GM23338 (cell line): Measurements from ENCODE around the gene USP31. TPM values are rescaled to one million over a fixed set of nuclear protein-coding genes. Genes with fewer than 3 reads are reported as not detected.

ENCODE experiments used
- ATAC-seq: fragments of 200-7000 bp; cut with Tn5 transposase; 3 replicates; pipeline ENCODE4 v1.9.1; 2020
- DNase-seq: peaks from one replicate; pipeline ENCODE4 v3.0.0-alpha.2; 2015; ENCODE audit warnings: low spot score
- H2AFZ ChIP-seq: fragments of 200-600 bp; sonication (generic); 2 replicates; pipeline ENCODE4 v1.8.0; 2016; ENCODE audit warnings: antibody characterized with exemption, mild to moderate bottlenecking, moderate library complexity
- H3F3A ChIP-seq: fragments of 200-600 bp; sonication (generic); replicated peaks from 2 replicates; pipeline ENCODE4 v1.8.0; 2017; ENCODE audit warnings: antibody characterized with exemption, mixed run types, low read depth
- H3K27ac ChIP-seq: fragments of 200-600 bp; sonication (generic); 2 replicates; pipeline ENCODE4 v1.6.1; 2016; ENCODE audit warnings: low read depth
- H3K27me3 ChIP-seq: fragments of 200-600 bp; sonication (generic); 2 replicates; pipeline ENCODE4 v1.8.0; 2016; ENCODE audit warnings: mild to moderate bottlenecking, mixed run types, moderate library complexity; ENCODE audit not compliant: insufficient read depth
- H3K36me3 ChIP-seq: fragments of 200-600 bp; sonication (generic); 2 replicates; pipeline ENCODE4 v1.8.0; 2016; ENCODE audit warnings: mild to moderate bottlenecking; ENCODE audit not compliant: insufficient read depth
- H3K4me1 ChIP-seq: fragments of 200-600 bp; sonication (generic); 2 replicates; pipeline ENCODE4 v1.8.0; 2016; ENCODE audit warnings: mild to moderate bottlenecking, moderate library complexity; ENCODE audit not compliant: insufficient read depth
- H3K4me2 ChIP-seq: fragments of 200-600 bp; sonication (generic); 2 replicates; pipeline ENCODE4 v1.7.1; 2017; ENCODE audit warnings: mixed run types
- H3K4me3 ChIP-seq: fragments of 200-600 bp; sonication (generic); 2 replicates; pipeline ENCODE4 v1.6.1; 2016; ENCODE audit warnings: mixed run types
- H3K79me2 ChIP-seq: fragments of 200-600 bp; sonication (generic); replicated peaks from 2 replicates; pipeline ENCODE4 v1.8.0; 2017; ENCODE audit warnings: mild to moderate bottlenecking; ENCODE audit not compliant: insufficient read depth
- H3K9me2 ChIP-seq: fragments of 200-600 bp; sonication (generic); 2 replicates; pipeline ENCODE4 v1.8.0; 2017; ENCODE audit not compliant: insufficient read depth
- H4K20me1 ChIP-seq: fragments of 200-600 bp; sonication (generic); replicated peaks from 2 replicates; pipeline ENCODE4 v1.8.0; 2017; ENCODE audit warnings: mild to moderate bottlenecking; ENCODE audit not compliant: insufficient read depth
- H3K27ac Mint-ChIP-seq: 2 replicates; pipeline ENCODE4 v1.8.0; 2020; ENCODE audit warnings: inconsistent platforms, mild to moderate bottlenecking, moderate library complexity, mixed read lengths
- H3K27me3 Mint-ChIP-seq: 3 replicates; pipeline ENCODE4 v1.8.0; 2022; ENCODE audit warnings: low read depth, mild to moderate bottlenecking, moderate library complexity, mixed read lengths, inconsistent platforms; ENCODE audit not compliant: insufficient read depth, poor library complexity
- H3K36me3 Mint-ChIP-seq: 3 replicates; pipeline ENCODE4 v1.8.0; 2021; ENCODE audit warnings: low read depth, mild to moderate bottlenecking, inconsistent platforms, moderate library complexity, mixed read lengths
- H3K4me1 Mint-ChIP-seq: 3 replicates; pipeline ENCODE4 v1.8.0; 2020; ENCODE audit warnings: mild to moderate bottlenecking, inconsistent platforms, mixed read lengths
- H3K4me3 Mint-ChIP-seq: 3 replicates; pipeline ENCODE4 v1.8.0; 2021; ENCODE audit warnings: moderate library complexity, mild to moderate bottlenecking, inconsistent platforms, mixed read lengths
- H3K9me3 Mint-ChIP-seq: 3 replicates; pipeline ENCODE4 v1.8.0; 2020; ENCODE audit warnings: moderate library complexity, mild to moderate bottlenecking, inconsistent platforms, mixed read lengths
- CREB1 ChIP-seq: fragments of 250-450 bp; sonication (Bioruptor Pico); IDR thresholded peaks from 2 replicates; pipeline ENCODE4 v1.5.0; 2020; ENCODE audit warnings: low read depth, mild to moderate bottlenecking, moderate library complexity
- EZH2 ChIP-seq: fragments of 200-600 bp; sonication (generic); IDR thresholded peaks from one replicate; pipeline ENCODE4 v1.8.0; 2017; ENCODE audit warnings: antibody characterized with exemption, mild to moderate bottlenecking, low read depth; ENCODE audit not compliant: unreplicated experiment
- EZH2phosphoT487 ChIP-seq: fragments of 200-600 bp; sonication (generic); IDR thresholded peaks from one replicate; pipeline ENCODE4 v1.8.1; 2018; ENCODE audit warnings: antibody characterized with exemption; ENCODE audit not compliant: unreplicated experiment
- JUNB ChIP-seq: IDR thresholded peaks from one replicate; pipeline ENCODE4 v1.6.1; 2016; ENCODE audit warnings: antibody characterized with exemption; ENCODE audit not compliant: unreplicated experiment
- NANOG ChIP-seq: IDR thresholded peaks from 2 replicates; pipeline ENCODE4 v1.6.1; 2016; ENCODE audit warnings: antibody characterized with exemption, borderline replicate concordance
- POLR2AphosphoS5 ChIP-seq: IDR thresholded peaks from 2 replicates; pipeline ENCODE4 v1.6.1; 2016; ENCODE audit warnings: antibody characterized with exemption, low read depth
- STAT1 ChIP-seq: IDR thresholded peaks from one replicate; pipeline ENCODE4 v1.6.1; 2016; ENCODE audit warnings: antibody characterized with exemption; ENCODE audit not compliant: unreplicated experiment
- ZNF114 ChIP-seq: fragments of 250-450 bp; sonication (Bioruptor Pico); IDR thresholded peaks from 2 replicates; pipeline ENCODE4 v1.5.0; 2020; ENCODE audit warnings: mild to moderate bottlenecking, moderate library complexity
- polyA plus RNA-seq: library from polyadenylated mRNA; unstranded; fragments of >200 nt; fragmentation: Nextera tagmentation; extraction: Ambion mirVana; gene quantifications from 2 replicates; pipeline ENCODE4 v1.2.1, GENCODE V29; 2016
- total RNA-seq: library from RNA; depleted of rRNA; stranded (reverse); fragments of >200 nt; shearing (Covaris generic); gene quantifications from 2 replicates; pipeline ENCODE4 v1.2.3, GENCODE V29; 2014
- TF ChIP-seq, protein P1 (sequence below), 2 experiments: fragments of 200-600 bp in 1 of 2; sonication (generic) in 1 of 2; conservative IDR thresholded peaks; 2 replicates each; pipeline versions ENCODE4 v1.5.1 to v1.6.1; 2016 to 2017; ENCODE audit warnings: antibody characterized with exemption in 2 of 2, low read depth in 2 of 2, mild to moderate bottlenecking in 2 of 2, moderate library complexity in 1 of 2
- TF ChIP-seq, protein P2 (sequence below): IDR thresholded peaks from one replicate; pipeline ENCODE4 v1.6.1; 2018; ENCODE audit warnings: antibody characterized with exemption; ENCODE audit not compliant: unreplicated experiment
- TF ChIP-seq, protein P3 (sequence below): IDR thresholded peaks from 2 replicates; pipeline ENCODE4 v1.6.1; 2016; ENCODE audit warnings: antibody characterized with exemption

Gene USP31
- total and polyA plus RNA-seq, 2 experiments from 2014 or later = 4.3 to 17.9 TPM

DNA sequence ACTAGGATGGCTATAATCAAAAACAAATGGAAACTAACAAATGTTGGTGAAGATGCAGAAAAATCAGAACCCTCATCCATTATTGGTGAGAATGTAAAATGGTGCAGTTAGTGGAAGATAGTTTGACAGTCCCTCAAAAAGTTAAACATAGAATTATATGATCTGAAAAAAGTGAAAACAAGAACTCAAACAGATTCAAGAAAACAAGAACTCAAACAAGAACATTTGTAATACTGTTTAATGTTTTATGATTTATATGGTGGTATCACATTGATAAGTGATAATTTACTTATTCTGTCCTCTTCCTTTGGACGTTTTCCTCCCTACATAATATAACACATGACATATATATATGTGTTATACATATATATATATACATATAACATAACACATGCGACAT is 12.0 kb downstream of the USP31 start:
- Histone ChIP-seq H3K36me3 (no peaks in the 10 kb centered on the region), H2AFZ (no peak overlapping the region), H3K4me2 (no peak overlapping the region), H3F3A (no peaks in the 10 kb centered on the region), H3K27me3 (no peaks in the 10 kb centered on the region), H3K79me2 (peaks cover 100% of the 10 kb centered on the region), H4K20me1 (peaks cover 17% of the 10 kb centered on the region), H3K4me3 (no peak overlapping the region), H3K27ac (no peak overlapping the region), H3K9me2 (no peaks in the 10 kb centered on the region), H3K4me1 (peaks cover 17% of the 10 kb centered on the region)
- Mint-ChIP-seq H3K27me3 (peaks cover 5% of the 10 kb centered on the region), H3K4me3 (no peak overlapping the region), H3K27ac (no peak overlapping the region), H3K9me3 (peaks cover 5% of the 10 kb centered on the region; the same call in 1 of the 3 replicates), H3K36me3 (peaks cover 8% of the 10 kb centered on the region; the same call in 2 of the 3 replicates), H3K4me1 (peaks cover 21% of the 10 kb centered on the region; the same call in 2 of the 3 replicates)
- TF ChIP-seq STAT1 (no peak), JUNB (no peak), CREB1 (CRISPR knock-in tag) (no peak), EZH2phosphoT487 (no peak), POLR2AphosphoS5 (no peak), NANOG (no peak)
- TF ChIP-seq, protein P1, sequence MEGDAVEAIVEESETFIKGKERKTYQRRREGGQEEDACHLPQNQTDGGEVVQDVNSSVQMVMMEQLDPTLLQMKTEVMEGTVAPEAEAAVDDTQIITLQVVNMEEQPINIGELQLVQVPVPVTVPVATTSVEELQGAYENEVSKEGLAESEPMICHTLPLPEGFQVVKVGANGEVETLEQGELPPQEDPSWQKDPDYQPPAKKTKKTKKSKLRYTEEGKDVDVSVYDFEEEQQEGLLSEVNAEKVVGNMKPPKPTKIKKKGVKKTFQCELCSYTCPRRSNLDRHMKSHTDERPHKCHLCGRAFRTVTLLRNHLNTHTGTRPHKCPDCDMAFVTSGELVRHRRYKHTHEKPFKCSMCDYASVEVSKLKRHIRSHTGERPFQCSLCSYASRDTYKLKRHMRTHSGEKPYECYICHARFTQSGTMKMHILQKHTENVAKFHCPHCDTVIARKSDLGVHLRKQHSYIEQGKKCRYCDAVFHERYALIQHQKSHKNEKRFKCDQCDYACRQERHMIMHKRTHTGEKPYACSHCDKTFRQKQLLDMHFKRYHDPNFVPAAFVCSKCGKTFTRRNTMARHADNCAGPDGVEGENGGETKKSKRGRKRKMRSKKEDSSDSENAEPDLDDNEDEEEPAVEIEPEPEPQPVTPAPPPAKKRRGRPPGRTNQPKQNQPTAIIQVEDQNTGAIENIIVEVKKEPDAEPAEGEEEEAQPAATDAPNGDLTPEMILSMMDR (conservative IDR thresholded peaks at IDR 0.05; ENCODE audit: low read depth in 2 of 2) = no peak
- TF ChIP-seq, protein P2, sequence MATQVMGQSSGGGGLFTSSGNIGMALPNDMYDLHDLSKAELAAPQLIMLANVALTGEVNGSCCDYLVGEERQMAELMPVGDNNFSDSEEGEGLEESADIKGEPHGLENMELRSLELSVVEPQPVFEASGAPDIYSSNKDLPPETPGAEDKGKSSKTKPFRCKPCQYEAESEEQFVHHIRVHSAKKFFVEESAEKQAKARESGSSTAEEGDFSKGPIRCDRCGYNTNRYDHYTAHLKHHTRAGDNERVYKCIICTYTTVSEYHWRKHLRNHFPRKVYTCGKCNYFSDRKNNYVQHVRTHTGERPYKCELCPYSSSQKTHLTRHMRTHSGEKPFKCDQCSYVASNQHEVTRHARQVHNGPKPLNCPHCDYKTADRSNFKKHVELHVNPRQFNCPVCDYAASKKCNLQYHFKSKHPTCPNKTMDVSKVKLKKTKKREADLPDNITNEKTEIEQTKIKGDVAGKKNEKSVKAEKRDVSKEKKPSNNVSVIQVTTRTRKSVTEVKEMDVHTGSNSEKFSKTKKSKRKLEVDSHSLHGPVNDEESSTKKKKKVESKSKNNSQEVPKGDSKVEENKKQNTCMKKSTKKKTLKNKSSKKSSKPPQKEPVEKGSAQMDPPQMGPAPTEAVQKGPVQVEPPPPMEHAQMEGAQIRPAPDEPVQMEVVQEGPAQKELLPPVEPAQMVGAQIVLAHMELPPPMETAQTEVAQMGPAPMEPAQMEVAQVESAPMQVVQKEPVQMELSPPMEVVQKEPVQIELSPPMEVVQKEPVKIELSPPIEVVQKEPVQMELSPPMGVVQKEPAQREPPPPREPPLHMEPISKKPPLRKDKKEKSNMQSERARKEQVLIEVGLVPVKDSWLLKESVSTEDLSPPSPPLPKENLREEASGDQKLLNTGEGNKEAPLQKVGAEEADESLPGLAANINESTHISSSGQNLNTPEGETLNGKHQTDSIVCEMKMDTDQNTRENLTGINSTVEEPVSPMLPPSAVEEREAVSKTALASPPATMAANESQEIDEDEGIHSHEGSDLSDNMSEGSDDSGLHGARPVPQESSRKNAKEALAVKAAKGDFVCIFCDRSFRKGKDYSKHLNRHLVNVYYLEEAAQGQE = no peak
- TF ChIP-seq, protein P3, sequence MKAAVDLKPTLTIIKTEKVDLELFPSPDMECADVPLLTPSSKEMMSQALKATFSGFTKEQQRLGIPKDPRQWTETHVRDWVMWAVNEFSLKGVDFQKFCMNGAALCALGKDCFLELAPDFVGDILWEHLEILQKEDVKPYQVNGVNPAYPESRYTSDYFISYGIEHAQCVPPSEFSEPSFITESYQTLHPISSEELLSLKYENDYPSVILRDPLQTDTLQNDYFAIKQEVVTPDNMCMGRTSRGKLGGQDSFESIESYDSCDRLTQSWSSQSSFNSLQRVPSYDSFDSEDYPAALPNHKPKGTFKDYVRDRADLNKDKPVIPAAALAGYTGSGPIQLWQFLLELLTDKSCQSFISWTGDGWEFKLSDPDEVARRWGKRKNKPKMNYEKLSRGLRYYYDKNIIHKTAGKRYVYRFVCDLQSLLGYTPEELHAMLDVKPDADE = no peak
- ATAC-seq = no peak
- DNase-seq = no peak

DNA sequence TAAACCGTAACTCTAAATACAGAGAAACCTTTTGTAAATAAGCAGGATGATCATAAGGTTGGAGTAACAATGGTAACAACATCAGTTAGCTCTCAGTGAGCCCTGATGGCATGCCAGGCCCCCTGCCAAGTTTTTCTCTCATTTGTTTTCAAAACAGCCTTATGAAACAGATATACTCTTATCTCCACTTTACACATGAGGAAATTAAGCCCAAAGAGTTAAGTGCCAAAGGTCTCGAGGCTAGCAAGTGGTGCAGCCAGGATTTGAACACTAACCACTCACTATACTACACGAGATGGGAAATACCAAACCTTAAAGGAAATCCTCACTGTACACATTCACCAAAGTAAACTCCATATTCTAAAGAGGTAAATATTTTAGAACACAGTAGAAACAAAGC is 15.0 kb downstream of the USP31 start:
- peaks cover 99% of the 10 kb centered on the region for H3K79me2 ChIP-seq
- peaks cover 14% of the 10 kb centered on the region for H4K20me1 ChIP-seq
- peaks cover 6% of the 10 kb centered on the region for H3K27me3 Mint-ChIP-seq
- no peak overlapping the region for H3K4me3 ChIP-seq
- H3F3A ChIP-seq = no peaks in the 10 kb centered on the region
- peaks cover 5% of the 10 kb centered on the region; the same call in 1 of the 3 replicates for H3K9me3 Mint-ChIP-seq
- peaks cover 17% of the 10 kb centered on the region for H3K4me1 ChIP-seq
- ATAC-seq (no peak), DNase-seq (no peak)
- H2AFZ ChIP-seq = no peak overlapping the region
- no peaks in the 10 kb centered on the region for H3K27me3 ChIP-seq
- no peak overlapping the region for H3K4me3 Mint-ChIP-seq
- H3K4me2 ChIP-seq = peak overlapping the region; percentile 18; the same call in 1 of the 2 replicates
- TF ChIP-seq, protein P1 (conservative IDR thresholded peaks at IDR 0.05; ENCODE audit: low read depth in 2 of 2) = no peak
- TF ChIP-seq STAT1 = no peak
- TF ChIP-seq CREB1 (CRISPR knock-in tag) = no peak
- no peak for TF ChIP-seq JUNB
- TF ChIP-seq ZNF114 (CRISPR knock-in tag) = no peak
- TF ChIP-seq NANOG = no peak
- TF ChIP-seq EZH2 = no peak
- TF ChIP-seq POLR2AphosphoS5 = no peak
- no peak for TF ChIP-seq EZH2phosphoT487
- H3K9me2 ChIP-seq = no peaks in the 10 kb centered on the region
- no peaks in the 10 kb centered on the region for H3K36me3 ChIP-seq
- no peak overlapping the region for H3K27ac ChIP-seq
- peaks cover 30% of the 10 kb centered on the region; the same call in 2 of the 3 replicates for H3K4me1 Mint-ChIP-seq
- H3K36me3 Mint-ChIP-seq = peaks cover 8% of the 10 kb centered on the region; the same call in 2 of the 3 replicates
- H3K27ac Mint-ChIP-seq = no peak overlapping the region; the same call in 1 of the 2 replicates
